WTC11 (cell line): Measurements from ENCODE around the gene MGMT. TPM values are rescaled to one million over a fixed set of nuclear protein-coding genes. Genes with fewer than 3 reads are reported as not detected.

Source experiments
- ATAC-seq: fragments of 200-7000 bp; cut with Tn5 transposase; 2 replicates; pipeline ENCODE4 v1.10.0; 2021; ENCODE audit warnings: mild to moderate bottlenecking, moderate library complexity
- CTCF ChIA-PET: fragments of 300-600 bp; sonication (Branson Sonifier 250); formaldehyde crosslinking; loops from one replicate; lab custom pipeline; 2021; ENCODE audit warnings: antibody characterized with exemption; lab: Charles Lee
- POLR2A ChIA-PET: fragments of 350-600 bp; sonication (Branson Sonifier 250); formaldehyde crosslinking; loops from one replicate; lab custom pipeline; 2021; ENCODE audit warnings: antibody characterized with exemption; lab: Charles Lee
- DNase-seq: peaks from one replicate; pipeline ENCODE4 v3.0.0; 2021; ENCODE audit warnings: low spot score
- H3K27ac Mint-ChIP-seq: 2 replicates; pipeline ENCODE4 v1.8.0; 2021; ENCODE audit warnings: mixed read lengths
- H3K27me3 Mint-ChIP-seq: 2 replicates; pipeline ENCODE4 v1.8.0; 2021; ENCODE audit warnings: low read depth, mild to moderate bottlenecking, moderate library complexity, mixed read lengths
- H3K36me3 Mint-ChIP-seq: 2 replicates; pipeline ENCODE4 v1.8.0; 2021; ENCODE audit warnings: mixed read lengths
- H3K4me1 Mint-ChIP-seq: 2 replicates; pipeline ENCODE4 v1.8.0; 2022; ENCODE audit warnings: mixed read lengths
- H3K4me3 Mint-ChIP-seq: 2 replicates; pipeline ENCODE4 v1.8.0; 2021; ENCODE audit warnings: mild to moderate bottlenecking, moderate library complexity, mixed read lengths
- H3K9me3 Mint-ChIP-seq: 2 replicates; pipeline ENCODE4 v1.8.0; 2021; ENCODE audit warnings: mixed read lengths
- AFF4 ChIP-seq: sonication (generic); formaldehyde crosslinking; IDR thresholded peaks from 2 replicates; pipeline ENCODE4 v1.8.1; 2023; ENCODE audit warnings: mild to moderate bottlenecking, missing genetic modification reagents, borderline replicate concordance
- AR ChIP-seq: fragments of 250-450 bp; sonication (Bioruptor Pico); IDR thresholded peaks from 2 replicates; pipeline ENCODE4 v1.9.0; 2021; ENCODE audit warnings: mild to moderate bottlenecking
- ARID4B ChIP-seq: sonication (generic); formaldehyde crosslinking; IDR thresholded peaks from 2 replicates; pipeline ENCODE4 v1.8.0; 2023; ENCODE audit warnings: missing genetic modification reagents, mild to moderate bottlenecking, borderline replicate concordance
- ATF6 ChIP-seq: sonication (generic); formaldehyde crosslinking; IDR thresholded peaks from 2 replicates; pipeline ENCODE4 v1.8.1; 2023; ENCODE audit warnings: mild to moderate bottlenecking, missing genetic modification reagents
- CBFB ChIP-seq: sonication (generic); formaldehyde crosslinking; IDR thresholded peaks from 2 replicates; pipeline ENCODE4 v1.8.1; 2022; ENCODE audit warnings: mild to moderate bottlenecking, low read depth, missing genetic modification reagents
- FOXK1 ChIP-seq: sonication (generic); formaldehyde crosslinking; IDR thresholded peaks from 2 replicates; pipeline ENCODE4 v1.8.0; 2022; ENCODE audit warnings: mild to moderate bottlenecking, moderate library complexity, missing genetic modification reagents
- GRHL2 ChIP-seq: fragments of 250-450 bp; sonication (Bioruptor Pico); IDR thresholded peaks from 2 replicates; pipeline ENCODE4 v1.8.0; 2022; ENCODE audit warnings: mild to moderate bottlenecking, moderate library complexity; ENCODE audit not compliant: insufficient replicate concordance, severe bottlenecking
- MLX ChIP-seq: sonication (generic); formaldehyde crosslinking; IDR thresholded peaks from 2 replicates; pipeline ENCODE4 v1.8.1; 2023; ENCODE audit warnings: mild to moderate bottlenecking, missing genetic modification reagents, moderate library complexity
- NFATC4 ChIP-seq: fragments of 250-450 bp; sonication (Bioruptor Pico); IDR thresholded peaks from 2 replicates; pipeline ENCODE4 v1.9.0; 2021; ENCODE audit warnings: mild to moderate bottlenecking
- SMAD3 ChIP-seq: sonication (generic); formaldehyde crosslinking; IDR thresholded peaks from 2 replicates; pipeline ENCODE4 v1.8.0; 2022; ENCODE audit warnings: missing genetic modification reagents, mild to moderate bottlenecking, borderline replicate concordance
- ZNF138 ChIP-seq: sonication (generic); formaldehyde crosslinking; conservative IDR thresholded peaks from 2 replicates; pipeline ENCODE4 v1.8.1; 2022; ENCODE audit warnings: mild to moderate bottlenecking, moderate library complexity, missing genetic modification reagents
- ZNF232 ChIP-seq: sonication (generic); formaldehyde crosslinking; IDR thresholded peaks from 2 replicates; pipeline ENCODE4 v1.8.0; 2022; ENCODE audit warnings: mild to moderate bottlenecking, missing genetic modification reagents
- ZNF281 ChIP-seq: sonication (generic); formaldehyde crosslinking; IDR thresholded peaks from 2 replicates; pipeline ENCODE4 v1.8.0; 2023; ENCODE audit warnings: mild to moderate bottlenecking, missing genetic modification reagents
- ZNF396 ChIP-seq: fragments of 250-450 bp; sonication (Bioruptor Pico); IDR thresholded peaks from 2 replicates; pipeline ENCODE4 v1.8.0; 2021; ENCODE audit warnings: mild to moderate bottlenecking, moderate library complexity, borderline replicate concordance
- ZNF512 ChIP-seq: sonication (generic); formaldehyde crosslinking; IDR thresholded peaks from 2 replicates; pipeline ENCODE4 v1.8.1; 2022; ENCODE audit warnings: missing genetic modification reagents, borderline replicate concordance
- total RNA-seq: library from RNA; stranded (reverse); gene quantifications from 3 replicates; pipeline ENCODE4 v1.2.3, GENCODE V29; 2021

The MGMT gene
- total RNA-seq, 1 experiment from 2014 or later: 11.8 TPM

GRCh38 chr10:129799942-129800341, 332.9 kb downstream of the MGMT start (continued):
- TF ChIP-seq AFF4 (CRISPR knock-in tag) (no peak), FOXK1 (no peak), ATF6 (CRISPR knock-in tag) (no peak), ZNF396 (CRISPR knock-in tag) (no peak), NFATC4 (CRISPR knock-in tag) (no peak), ZNF512 (CRISPR knock-in tag) (no peak), ARID4B (CRISPR knock-in tag) (no peak), SMAD3 (CRISPR knock-in tag) (no peak), AR (CRISPR knock-in tag) (no peak)

GRCh38 chr10:129800796-129801340, 333.8 kb downstream of the MGMT start:
- Mint-ChIP-seq H3K4me1 (peaks cover 12% of the 10 kb centered on the region), H3K27me3 (peaks cover 4% of the 10 kb centered on the region), H3K36me3 (peaks cover 19% of the 10 kb centered on the region), H3K4me3 (no peak overlapping the region), H3K27ac (peak overlapping the region; percentile 68; the same call in 1 of the 2 replicates), H3K9me3 (peaks cover 36% of the 10 kb centered on the region)
- no peak for ATAC-seq
- DNase-seq: no peak
- CTCF ChIA-PET: interaction anchor here (0.6 to 1.0 kb wide), 2 partner anchors 38 to 183 kb away, joined by 3 read pairs; no protein-coding TSS in a partner anchor
- POLR2A ChIA-PET: no interaction called here
- TF ChIP-seq MLX (no peak), ZNF232 (no peak), CBFB (CRISPR knock-in tag) (no peak), ZNF138 (CRISPR knock-in tag) (no peak), GRHL2 (CRISPR knock-in tag) (no peak), ZNF281 (no peak)
